K562 (cell line): ENCODE results near the gene SNRNP200. TPM values are rescaled to one million over a fixed set of nuclear protein-coding genes. Genes with fewer than 3 reads are reported as not detected.
A peak's percentile ranks its signal among the peaks of the same experiment; 100 is the strongest.

Experiments used
- COPS2 ChIP-seq: fragments of 450-650 bp; conservative IDR thresholded peaks from 2 replicates; pipeline ENCODE4 v1.6.1; 2016; ENCODE audit warnings: mild to moderate bottlenecking, moderate library complexity
- CXXC5 ChIP-seq: fragments of 250-450 bp; sonication (Bioruptor Pico); IDR thresholded peaks from 2 replicates; pipeline ENCODE4 v1.8.0; 2022; ENCODE audit warnings: inconsistent platforms, mild to moderate bottlenecking, moderate library complexity
- HDAC8 ChIP-seq: fragments of 450-650 bp; IDR thresholded peaks from 2 replicates; pipeline ENCODE4 v1.6.1; 2016; ENCODE audit warnings: mild to moderate bottlenecking, missing genetic modification characterization, moderate library complexity, missing compliant biosample characterization
- KDM4B ChIP-seq, 2 experiments: fragments of 450-650 bp in 1 of 2; sonication (generic) in 1 of 2; IDR thresholded peaks; 2 replicates each; pipeline ENCODE4 v1.6.1; 2016 to 2017; ENCODE audit warnings: borderline replicate concordance in 2 of 2, antibody characterized with exemption in 1 of 2, low read depth in 1 of 2, mild to moderate bottlenecking in 1 of 2
- MEF2A ChIP-seq: IDR thresholded peaks from 2 replicates; pipeline ENCODE4 v1.6.1; 2011; ENCODE audit warnings: low read depth, mild to moderate bottlenecking, low read length, moderate library complexity; ENCODE audit not compliant: control insufficient read depth
- SAFB ChIP-seq: fragments of 200-400 bp; formaldehyde crosslinking; IDR thresholded peaks from 2 replicates; pipeline ENCODE4 v1.6.1; 2017; ENCODE audit warnings: low read depth, low read length, borderline replicate concordance
- STAT5A ChIP-seq: IDR thresholded peaks from 2 replicates; pipeline ENCODE4 v1.6.1; 2012; ENCODE audit warnings: low read length, inconsistent platforms, borderline replicate concordance
- ZNF165 ChIP-seq: fragments of 250-450 bp; sonication (Bioruptor Pico); IDR thresholded peaks from 2 replicates; pipeline ENCODE4 v1.4.0; 2020; ENCODE audit warnings: borderline replicate concordance
- polyA plus RNA-seq, 8 experiments: library from polyadenylated mRNA; depleted of rRNA in 4 of 8; stranded (reverse) in 5 of 8; unstranded in 3 of 8; fragments of >200 nt; fragmentation: Nextera tagmentation in 2 of 8; fragmentation: Illumina TruSeq in 1 of 8; extraction: Ambion mirVana in 2 of 8; extraction: Trizol in 1 of 8; gene quantifications; 2 replicates each; pipeline versions ENCODE4 v1.2.1 to v1.2.3, GENCODE V29; 2011 to 2014; ENCODE audit warnings: inconsistent platforms in 1 of 8, missing spikeins in 1 of 8
- total RNA-seq, 7 experiments: library from RNA; depleted of rRNA in 6 of 7; stranded (reverse); fragments of >200 nt in 6 of 7; fragmentation: Illumina TruSeq in 2 of 7; extraction: Trizol in 2 of 7; gene quantifications; 2 replicates each; pipeline versions ENCODE4 v1.2.1 to v1.2.3, GENCODE V29; 2011 to 2021; ENCODE audit warnings: low replicate concordance in 1 of 7
- TF ChIP-seq, protein P1 (sequence below), 2 experiments: fragments of 200-800 bp in 1 of 2; sonication (Bioruptor generic) in 1 of 2; sonication (generic) in 1 of 2; formaldehyde crosslinking in 1 of 2; IDR thresholded peaks in 1 of 2; conservative IDR thresholded peaks in 1 of 2; 2 replicates each; pipeline versions ENCODE4 v1.5.0 to v1.6.1; 2016 to 2020; ENCODE audit warnings: missing compliant biosample characterization in 1 of 2, missing genetic modification characterization in 1 of 2, missing genetic modification reagents in 1 of 2
- TF ChIP-seq, protein P2 (sequence below): sonication (generic); formaldehyde crosslinking; IDR thresholded peaks from 2 replicates; pipeline ENCODE4 v1.8.0; 2023; ENCODE audit warnings: mild to moderate bottlenecking, missing genetic modification reagents
- TF ChIP-seq, protein P3 (sequence below): fragments of 450-650 bp; IDR thresholded peaks from 2 replicates; pipeline ENCODE4 v1.6.1; 2016; ENCODE audit warnings: borderline replicate concordance
- TF ChIP-seq, protein P4 (sequence below): sonication (generic); formaldehyde crosslinking; IDR thresholded peaks from 2 replicates; pipeline ENCODE4 v1.8.1; 2023; ENCODE audit warnings: missing genetic modification reagents, mild to moderate bottlenecking, borderline replicate concordance
- TF ChIP-seq, protein P5 (sequence below): sonication (generic); formaldehyde crosslinking; IDR thresholded peaks from 2 replicates; pipeline ENCODE4 v1.8.0; 2022; ENCODE audit warnings: missing genetic modification reagents, mild to moderate bottlenecking, borderline replicate concordance

Gene SNRNP200
- total and polyA plus RNA-seq, 9 of the 15 experiments (the other 6 are each of a cell fraction or from before 2014, with no cell fraction given) = 76.1 to 231 (median 155) TPM

DNA sequence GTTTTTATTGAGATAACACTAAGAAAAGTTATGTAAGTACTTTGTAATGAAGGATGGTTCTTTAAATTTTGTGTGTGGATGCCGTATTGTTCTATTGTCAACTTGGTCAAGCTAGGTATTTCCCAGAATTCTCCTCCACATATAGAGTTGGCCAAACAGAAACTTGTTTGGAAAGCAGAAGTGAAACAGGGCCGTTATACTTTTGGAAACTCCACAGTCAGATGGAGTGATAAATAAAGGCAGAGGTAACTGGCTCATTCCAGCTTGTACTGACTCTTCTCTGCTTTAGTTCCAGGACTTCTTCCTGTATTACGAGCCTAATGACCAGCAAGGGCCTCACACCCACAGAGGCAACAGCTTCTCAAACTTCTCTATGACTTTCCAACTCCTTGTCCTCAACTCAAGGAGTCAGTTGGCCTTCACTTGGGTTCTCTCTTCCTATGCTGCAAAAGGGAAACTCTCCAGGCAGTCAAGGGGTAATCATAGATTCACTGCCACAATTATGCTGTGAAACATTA lies 80.3 kb downstream of the SNRNP200 start (continued):
- TF ChIP-seq, protein P1, sequence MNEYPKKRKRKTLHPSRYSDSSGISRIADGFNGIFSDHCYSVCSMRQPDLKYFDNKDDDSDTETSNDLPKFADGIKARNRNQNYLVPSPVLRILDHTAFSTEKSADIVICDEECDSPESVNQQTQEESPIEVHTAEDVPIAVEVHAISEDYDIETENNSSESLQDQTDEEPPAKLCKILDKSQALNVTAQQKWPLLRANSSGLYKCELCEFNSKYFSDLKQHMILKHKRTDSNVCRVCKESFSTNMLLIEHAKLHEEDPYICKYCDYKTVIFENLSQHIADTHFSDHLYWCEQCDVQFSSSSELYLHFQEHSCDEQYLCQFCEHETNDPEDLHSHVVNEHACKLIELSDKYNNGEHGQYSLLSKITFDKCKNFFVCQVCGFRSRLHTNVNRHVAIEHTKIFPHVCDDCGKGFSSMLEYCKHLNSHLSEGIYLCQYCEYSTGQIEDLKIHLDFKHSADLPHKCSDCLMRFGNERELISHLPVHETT (CRISPR knock-in tag; conservative IDR thresholded peaks at IDR 0.05 in 1 of 2, IDR thresholded peaks at IDR 0.05 in 1 of 2) = peak in 1 of 2 experiments; percentile 94; a peak in 2 of 4 replicates
- TF ChIP-seq KDM4B (IDR thresholded peaks at IDR 0.05; ENCODE audit: borderline replicate concordance in 2 of 2, low read depth in 1 of 2) (no peak), COPS2 (no peak), SAFB (no peak), CXXC5 (CRISPR knock-in tag) (peak; percentile 72), STAT5A (no peak), ZNF165 (CRISPR knock-in tag) (no peak), HDAC8 (tag) (no peak), MEF2A (no peak)
- TF ChIP-seq, protein P2, sequence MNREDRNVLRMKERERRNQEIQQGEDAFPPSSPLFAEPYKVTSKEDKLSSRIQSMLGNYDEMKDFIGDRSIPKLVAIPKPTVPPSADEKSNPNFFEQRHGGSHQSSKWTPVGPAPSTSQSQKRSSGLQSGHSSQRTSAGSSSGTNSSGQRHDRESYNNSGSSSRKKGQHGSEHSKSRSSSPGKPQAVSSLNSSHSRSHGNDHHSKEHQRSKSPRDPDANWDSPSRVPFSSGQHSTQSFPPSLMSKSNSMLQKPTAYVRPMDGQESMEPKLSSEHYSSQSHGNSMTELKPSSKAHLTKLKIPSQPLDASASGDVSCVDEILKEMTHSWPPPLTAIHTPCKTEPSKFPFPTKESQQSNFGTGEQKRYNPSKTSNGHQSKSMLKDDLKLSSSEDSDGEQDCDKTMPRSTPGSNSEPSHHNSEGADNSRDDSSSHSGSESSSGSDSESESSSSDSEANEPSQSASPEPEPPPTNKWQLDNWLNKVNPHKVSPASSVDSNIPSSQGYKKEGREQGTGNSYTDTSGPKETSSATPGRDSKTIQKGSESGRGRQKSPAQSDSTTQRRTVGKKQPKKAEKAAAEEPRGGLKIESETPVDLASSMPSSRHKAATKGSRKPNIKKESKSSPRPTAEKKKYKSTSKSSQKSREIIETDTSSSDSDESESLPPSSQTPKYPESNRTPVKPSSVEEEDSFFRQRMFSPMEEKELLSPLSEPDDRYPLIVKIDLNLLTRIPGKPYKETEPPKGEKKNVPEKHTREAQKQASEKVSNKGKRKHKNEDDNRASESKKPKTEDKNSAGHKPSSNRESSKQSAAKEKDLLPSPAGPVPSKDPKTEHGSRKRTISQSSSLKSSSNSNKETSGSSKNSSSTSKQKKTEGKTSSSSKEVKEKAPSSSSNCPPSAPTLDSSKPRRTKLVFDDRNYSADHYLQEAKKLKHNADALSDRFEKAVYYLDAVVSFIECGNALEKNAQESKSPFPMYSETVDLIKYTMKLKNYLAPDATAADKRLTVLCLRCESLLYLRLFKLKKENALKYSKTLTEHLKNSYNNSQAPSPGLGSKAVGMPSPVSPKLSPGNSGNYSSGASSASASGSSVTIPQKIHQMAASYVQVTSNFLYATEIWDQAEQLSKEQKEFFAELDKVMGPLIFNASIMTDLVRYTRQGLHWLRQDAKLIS (CRISPR knock-in tag) = no peak
- TF ChIP-seq, protein P3, sequence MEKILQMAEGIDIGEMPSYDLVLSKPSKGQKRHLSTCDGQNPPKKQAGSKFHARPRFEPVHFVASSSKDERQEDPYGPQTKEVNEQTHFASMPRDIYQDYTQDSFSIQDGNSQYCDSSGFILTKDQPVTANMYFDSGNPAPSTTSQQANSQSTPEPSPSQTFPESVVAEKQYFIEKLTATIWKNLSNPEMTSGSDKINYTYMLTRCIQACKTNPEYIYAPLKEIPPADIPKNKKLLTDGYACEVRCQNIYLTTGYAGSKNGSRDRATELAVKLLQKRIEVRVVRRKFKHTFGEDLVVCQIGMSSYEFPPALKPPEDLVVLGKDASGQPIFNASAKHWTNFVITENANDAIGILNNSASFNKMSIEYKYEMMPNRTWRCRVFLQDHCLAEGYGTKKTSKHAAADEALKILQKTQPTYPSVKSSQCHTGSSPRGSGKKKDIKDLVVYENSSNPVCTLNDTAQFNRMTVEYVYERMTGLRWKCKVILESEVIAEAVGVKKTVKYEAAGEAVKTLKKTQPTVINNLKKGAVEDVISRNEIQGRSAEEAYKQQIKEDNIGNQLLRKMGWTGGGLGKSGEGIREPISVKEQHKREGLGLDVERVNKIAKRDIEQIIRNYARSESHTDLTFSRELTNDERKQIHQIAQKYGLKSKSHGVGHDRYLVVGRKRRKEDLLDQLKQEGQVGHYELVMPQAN = no peak
- TF ChIP-seq, protein P4, sequence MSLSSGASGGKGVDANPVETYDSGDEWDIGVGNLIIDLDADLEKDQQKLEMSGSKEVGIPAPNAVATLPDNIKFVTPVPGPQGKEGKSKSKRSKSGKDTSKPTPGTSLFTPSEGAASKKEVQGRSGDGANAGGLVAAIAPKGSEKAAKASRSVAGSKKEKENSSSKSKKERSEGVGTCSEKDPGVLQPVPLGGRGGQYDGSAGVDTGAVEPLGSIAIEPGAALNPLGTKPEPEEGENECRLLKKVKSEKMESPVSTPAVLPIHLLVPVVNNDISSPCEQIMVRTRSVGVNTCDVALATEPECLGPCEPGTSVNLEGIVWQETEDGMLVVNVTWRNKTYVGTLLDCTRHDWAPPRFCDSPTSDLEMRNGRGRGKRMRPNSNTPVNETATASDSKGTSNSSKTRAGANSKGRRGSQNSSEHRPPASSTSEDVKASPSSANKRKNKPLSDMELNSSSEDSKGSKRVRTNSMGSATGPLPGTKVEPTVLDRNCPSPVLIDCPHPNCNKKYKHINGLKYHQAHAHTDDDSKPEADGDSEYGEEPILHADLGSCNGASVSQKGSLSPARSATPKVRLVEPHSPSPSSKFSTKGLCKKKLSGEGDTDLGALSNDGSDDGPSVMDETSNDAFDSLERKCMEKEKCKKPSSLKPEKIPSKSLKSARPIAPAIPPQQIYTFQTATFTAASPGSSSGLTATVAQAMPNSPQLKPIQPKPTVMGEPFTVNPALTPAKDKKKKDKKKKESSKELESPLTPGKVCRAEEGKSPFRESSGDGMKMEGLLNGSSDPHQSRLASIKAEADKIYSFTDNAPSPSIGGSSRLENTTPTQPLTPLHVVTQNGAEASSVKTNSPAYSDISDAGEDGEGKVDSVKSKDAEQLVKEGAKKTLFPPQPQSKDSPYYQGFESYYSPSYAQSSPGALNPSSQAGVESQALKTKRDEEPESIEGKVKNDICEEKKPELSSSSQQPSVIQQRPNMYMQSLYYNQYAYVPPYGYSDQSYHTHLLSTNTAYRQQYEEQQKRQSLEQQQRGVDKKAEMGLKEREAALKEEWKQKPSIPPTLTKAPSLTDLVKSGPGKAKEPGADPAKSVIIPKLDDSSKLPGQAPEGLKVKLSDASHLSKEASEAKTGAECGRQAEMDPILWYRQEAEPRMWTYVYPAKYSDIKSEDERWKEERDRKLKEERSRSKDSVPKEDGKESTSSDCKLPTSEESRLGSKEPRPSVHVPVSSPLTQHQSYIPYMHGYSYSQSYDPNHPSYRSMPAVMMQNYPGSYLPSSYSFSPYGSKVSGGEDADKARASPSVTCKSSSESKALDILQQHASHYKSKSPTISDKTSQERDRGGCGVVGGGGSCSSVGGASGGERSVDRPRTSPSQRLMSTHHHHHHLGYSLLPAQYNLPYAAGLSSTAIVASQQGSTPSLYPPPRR (CRISPR knock-in tag) = no peak
- TF ChIP-seq, protein P5, sequence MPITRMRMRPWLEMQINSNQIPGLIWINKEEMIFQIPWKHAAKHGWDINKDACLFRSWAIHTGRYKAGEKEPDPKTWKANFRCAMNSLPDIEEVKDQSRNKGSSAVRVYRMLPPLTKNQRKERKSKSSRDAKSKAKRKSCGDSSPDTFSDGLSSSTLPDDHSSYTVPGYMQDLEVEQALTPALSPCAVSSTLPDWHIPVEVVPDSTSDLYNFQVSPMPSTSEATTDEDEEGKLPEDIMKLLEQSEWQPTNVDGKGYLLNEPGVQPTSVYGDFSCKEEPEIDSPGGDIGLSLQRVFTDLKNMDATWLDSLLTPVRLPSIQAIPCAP = no peak
